ENCODE data around the gene SFXN4. TPM values are rescaled to one million over a fixed set of nuclear protein-coding genes. Genes with fewer than 3 reads are reported as not detected.

SFXN4 gene
- total and polyA plus RNA-seq, 2 of the 13 experiments (the other 11 are each of a cell fraction or from before 2014, with no cell fraction given): 47.7 to 64.9 TPM

DNA sequence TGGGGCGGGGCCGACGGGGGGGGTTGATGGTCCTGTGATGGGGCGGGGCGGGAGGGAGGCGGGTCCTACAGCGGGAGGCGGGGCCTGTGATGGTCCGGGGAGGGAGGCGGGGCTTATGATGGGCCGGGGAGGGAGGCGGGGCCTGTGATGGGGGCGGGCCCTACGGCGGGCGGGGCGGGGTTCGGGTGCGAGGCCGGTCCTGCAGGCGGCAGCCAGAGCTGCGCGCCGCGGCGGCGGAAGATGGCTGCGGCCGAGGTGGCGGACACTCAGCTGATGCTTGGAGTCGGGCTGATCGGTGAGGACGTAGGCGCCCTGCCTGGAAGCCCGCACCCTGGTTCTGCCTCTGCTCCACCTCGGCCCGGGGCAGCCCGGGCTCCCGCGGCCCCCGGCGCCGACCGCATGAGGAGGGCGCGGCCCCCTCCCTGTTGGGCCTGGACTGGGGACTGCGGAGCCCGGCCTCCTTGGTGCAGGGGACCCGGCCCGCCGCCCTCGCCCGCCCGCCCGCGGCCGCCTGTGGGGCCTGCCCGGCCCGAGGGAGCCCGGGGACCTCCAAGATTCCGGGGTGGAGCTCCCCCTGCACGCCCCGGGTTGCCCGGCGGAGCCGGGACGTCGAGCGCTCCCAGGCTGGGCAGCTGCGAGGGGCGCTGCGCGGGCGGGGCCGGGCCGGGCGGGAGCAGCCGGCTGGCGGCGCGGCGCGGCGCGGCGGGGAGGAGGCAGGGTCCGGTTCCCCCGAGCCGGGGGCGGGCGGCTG is 61.4 kb downstream of the SFXN4 start, which contains the start of gene DENND10 (continued):
- TF ChIP-seq, protein P1, sequence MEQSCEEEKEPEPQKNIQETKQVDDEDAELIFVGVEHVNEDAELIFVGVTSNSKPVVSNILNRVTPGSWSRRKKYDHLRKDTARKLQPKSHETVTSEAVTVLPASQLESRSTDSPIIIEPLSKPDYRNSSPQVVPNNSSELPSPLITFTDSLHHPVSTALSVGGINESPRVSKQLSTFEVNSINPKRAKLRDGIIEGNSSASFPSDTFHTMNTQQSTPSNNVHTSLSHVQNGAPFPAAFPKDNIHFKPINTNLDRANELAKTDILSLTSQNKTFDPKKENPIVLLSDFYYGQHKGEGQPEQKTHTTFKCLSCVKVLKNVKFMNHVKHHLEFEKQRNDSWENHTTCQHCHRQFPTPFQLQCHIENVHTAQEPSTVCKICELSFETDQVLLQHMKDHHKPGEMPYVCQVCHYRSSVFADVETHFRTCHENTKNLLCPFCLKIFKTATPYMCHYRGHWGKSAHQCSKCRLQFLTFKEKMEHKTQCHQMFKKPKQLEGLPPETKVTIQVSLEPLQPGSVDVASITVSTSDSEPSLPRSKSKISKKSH (CRISPR knock-in tag; IDR thresholded peaks at IDR 0.05; ENCODE audit: borderline replicate concordance): no peak
- TF ChIP-seq SNRNP70 (IDR thresholded peaks at IDR 0.05; ENCODE audit: low read depth, low read length) (no peak), ZNF772 (CRISPR knock-in tag; IDR thresholded peaks at IDR 0.05) (peak; percentile 63; the same call in 1 of the 2 replicates), SOX6 (IDR thresholded peaks at IDR 0.05) (no peak), SOX6 (CRISPR knock-in tag; IDR thresholded peaks at IDR 0.05) (no peak), KMT2A (CRISPR knock-in tag; IDR thresholded peaks at IDR 0.05) (no peak), SOX13 (IDR thresholded peaks at IDR 0.05) (no peak), SOX13 (CRISPR knock-in tag; conservative IDR thresholded peaks at IDR 0.05 in 1 of 2, IDR thresholded peaks at IDR 0.05 in 1 of 2) (0 out of 4 replicates have a peak, but pooled peaks of 1 of the 2 experiments have one; percentile 19), THYN1 (CRISPR knock-in tag; IDR thresholded peaks at IDR 0.05; ENCODE audit: borderline replicate concordance, low read depth) (no peak), POGK (CRISPR knock-in tag; conservative IDR thresholded peaks at IDR 0.05) (0 out of 2 replicates have a peak, but pooled peaks have one; percentile 28), ZNF124 (CRISPR knock-in tag; IDR thresholded peaks at IDR 0.05) (no peak), ZNF329 (CRISPR knock-in tag; IDR thresholded peaks at IDR 0.05; ENCODE audit: low read depth) (0 out of 2 replicates have a peak, but pooled peaks have one; percentile 42), MYC (CRISPR knock-in tag; IDR thresholded peaks at IDR 0.05; ENCODE audit: borderline replicate concordance) (peak; percentile 42), ZNF782 (CRISPR knock-in tag; IDR thresholded peaks at IDR 0.05; ENCODE audit: borderline replicate concordance) (no peak), DRAP1 (CRISPR knock-in tag; IDR thresholded peaks at IDR 0.05) (peak; percentile 50; the same call in 1 of the 2 replicates), MAFK (conservative IDR thresholded peaks at IDR 0.05 in 1 of 2, IDR thresholded peaks at IDR 0.05 in 1 of 2; ENCODE audit: low read length in 2 of 2) (no peak)
- TF ChIP-seq, protein P2, sequence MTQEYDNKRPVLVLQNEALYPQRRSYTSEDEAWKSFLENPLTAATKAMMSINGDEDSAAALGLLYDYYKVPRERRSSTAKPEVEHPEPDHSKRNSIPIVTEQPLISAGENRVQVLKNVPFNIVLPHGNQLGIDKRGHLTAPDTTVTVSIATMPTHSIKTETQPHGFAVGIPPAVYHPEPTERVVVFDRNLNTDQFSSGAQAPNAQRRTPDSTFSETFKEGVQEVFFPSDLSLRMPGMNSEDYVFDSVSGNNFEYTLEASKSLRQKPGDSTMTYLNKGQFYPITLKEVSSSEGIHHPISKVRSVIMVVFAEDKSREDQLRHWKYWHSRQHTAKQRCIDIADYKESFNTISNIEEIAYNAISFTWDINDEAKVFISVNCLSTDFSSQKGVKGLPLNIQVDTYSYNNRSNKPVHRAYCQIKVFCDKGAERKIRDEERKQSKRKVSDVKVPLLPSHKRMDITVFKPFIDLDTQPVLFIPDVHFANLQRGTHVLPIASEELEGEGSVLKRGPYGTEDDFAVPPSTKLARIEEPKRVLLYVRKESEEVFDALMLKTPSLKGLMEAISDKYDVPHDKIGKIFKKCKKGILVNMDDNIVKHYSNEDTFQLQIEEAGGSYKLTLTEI (CRISPR knock-in tag; conservative IDR thresholded peaks at IDR 0.05): no peak
- TF ChIP-seq, protein P3, sequence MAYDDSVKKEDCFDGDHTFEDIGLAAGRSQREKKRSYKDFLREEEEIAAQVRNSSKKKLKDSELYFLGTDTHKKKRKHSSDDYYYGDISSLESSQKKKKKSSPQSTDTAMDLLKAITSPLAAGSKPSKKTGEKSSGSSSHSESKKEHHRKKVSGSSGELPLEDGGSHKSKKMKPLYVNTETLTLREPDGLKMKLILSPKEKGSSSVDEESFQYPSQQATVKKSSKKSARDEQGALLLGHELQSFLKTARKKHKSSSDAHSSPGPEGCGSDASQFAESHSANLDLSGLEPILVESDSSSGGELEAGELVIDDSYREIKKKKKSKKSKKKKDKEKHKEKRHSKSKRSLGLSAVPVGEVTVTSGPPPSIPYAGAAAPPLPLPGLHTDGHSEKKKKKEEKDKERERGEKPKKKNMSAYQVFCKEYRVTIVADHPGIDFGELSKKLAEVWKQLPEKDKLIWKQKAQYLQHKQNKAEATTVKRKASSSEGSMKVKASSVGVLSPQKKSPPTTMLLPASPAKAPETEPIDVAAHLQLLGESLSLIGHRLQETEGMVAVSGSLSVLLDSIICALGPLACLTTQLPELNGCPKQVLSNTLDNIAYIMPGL (CRISPR knock-in tag; IDR thresholded peaks at IDR 0.05; ENCODE audit: borderline replicate concordance in 1 of 2, low read depth in 1 of 2): 0 out of 4 replicates have a peak, but pooled peaks of 1 of the 2 experiments have one; percentile 23
